ENCODE results near the gene CGREF1.

Gene CGREF1

DNA sequence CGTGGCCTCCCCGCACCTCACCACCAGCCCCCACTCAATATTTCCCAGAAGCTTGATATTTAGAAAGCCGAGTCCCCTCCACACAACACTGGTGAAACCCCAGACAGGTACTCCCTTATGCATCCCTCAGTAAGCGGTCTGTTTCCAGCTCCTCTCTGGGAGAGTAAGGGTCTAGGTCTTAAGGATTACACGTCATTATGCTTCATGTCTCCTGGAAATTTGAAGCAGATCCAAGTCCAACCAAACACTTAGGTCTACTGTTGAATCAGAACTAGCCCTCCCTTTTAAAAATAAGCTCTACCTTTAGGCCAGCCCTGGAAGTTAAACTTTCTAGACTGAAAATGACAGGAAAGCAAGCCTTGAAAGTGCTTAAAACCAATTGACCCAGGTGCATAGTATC is 46.0 kb downstream of the CGREF1 start:
- DNase-seq (ENCODE audit: low spot score): no peak
- TF ChIP-seq, protein P1, sequence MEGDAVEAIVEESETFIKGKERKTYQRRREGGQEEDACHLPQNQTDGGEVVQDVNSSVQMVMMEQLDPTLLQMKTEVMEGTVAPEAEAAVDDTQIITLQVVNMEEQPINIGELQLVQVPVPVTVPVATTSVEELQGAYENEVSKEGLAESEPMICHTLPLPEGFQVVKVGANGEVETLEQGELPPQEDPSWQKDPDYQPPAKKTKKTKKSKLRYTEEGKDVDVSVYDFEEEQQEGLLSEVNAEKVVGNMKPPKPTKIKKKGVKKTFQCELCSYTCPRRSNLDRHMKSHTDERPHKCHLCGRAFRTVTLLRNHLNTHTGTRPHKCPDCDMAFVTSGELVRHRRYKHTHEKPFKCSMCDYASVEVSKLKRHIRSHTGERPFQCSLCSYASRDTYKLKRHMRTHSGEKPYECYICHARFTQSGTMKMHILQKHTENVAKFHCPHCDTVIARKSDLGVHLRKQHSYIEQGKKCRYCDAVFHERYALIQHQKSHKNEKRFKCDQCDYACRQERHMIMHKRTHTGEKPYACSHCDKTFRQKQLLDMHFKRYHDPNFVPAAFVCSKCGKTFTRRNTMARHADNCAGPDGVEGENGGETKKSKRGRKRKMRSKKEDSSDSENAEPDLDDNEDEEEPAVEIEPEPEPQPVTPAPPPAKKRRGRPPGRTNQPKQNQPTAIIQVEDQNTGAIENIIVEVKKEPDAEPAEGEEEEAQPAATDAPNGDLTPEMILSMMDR (IDR thresholded peaks at IDR 0.05; ENCODE audit: extremely low read depth, missing control alignments): no peak

DNA sequence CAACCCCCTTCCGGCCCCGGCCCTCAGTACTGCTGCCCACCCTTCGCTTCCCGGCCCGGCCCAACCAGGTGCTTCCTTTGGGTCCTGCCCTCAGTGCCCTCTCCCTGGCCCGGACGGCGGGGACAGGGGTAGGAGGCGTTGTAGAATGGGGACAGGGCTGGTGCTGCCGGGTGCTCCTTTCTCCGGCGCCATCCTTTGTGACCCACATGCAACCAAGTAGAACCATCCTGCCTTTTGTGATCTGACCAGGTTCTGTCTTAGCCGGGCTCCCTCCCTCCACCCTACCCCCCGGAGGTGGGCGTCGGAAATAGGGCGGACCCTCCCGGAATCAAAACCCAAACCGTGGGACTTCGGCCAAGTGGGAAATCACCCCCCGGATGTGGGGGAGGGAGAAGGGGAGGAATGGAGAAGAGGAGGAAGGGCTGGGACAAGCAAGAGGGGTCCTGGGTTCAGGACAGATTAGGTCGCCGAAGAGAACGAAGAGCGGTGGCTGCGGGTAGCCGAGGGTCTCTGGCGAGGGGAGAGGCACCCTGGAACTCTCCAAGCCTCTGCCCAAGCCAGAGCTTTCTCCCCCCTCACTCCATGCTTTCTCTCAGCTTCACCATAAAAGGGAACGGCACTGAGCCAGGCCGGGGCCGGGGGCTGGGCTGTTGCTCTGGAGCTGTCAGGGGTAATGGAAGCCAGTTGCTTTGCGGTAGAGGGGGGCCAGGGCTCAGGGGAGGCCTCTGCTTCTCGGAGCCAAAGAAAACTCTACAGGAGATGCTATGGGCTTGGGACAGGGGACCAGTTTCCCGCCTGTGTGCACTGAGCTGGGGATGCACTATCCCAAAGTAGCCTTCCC is 46.7 kb downstream of the CGREF1 start:
- TF ChIP-seq, protein P1 (IDR thresholded peaks at IDR 0.05; ENCODE audit: extremely low read depth, missing control alignments): no peak
- peak; percentile 60 for DNase-seq (ENCODE audit: low spot score)

DNA sequence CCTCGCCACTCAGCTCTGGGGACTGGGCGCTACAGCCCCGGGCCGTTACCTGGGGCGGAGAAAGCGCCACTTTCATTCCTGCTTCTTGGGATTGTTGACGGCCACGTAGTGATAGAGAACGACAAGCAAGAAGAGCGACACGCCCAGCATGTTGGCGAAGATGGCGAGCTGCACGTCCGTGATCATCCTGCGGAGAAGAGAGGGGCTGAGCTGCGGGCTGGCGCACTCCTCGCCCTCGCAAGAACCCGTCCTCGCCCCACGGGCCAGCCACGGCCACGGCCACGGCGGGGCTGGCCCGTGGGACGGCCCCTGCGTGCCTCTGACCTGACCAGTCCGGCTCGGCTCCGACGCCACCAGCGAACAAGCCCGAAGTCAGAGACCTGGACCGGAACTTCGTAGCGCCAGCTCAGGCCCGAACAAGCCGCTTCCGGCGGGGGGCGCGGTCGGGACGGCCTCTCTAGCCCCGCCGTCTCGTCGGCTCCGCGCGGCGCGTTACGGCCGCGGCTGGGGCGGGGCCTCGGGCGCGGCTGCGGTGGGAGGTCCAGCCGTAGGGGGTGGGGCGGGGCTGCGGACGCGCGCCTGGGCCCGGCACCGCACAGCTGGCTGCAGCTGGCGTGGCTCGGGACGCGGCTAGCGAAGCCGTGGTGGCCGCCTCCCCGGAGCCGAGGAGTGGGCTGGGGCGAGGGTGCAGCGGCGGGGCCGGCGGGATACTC is 47.5 kb downstream of the CGREF1 start, which contains the start of gene OST4:
Gene OST4 (minus strand): TSS at position 378 of the 713 bp plus-strand sequence.
- DNase-seq (ENCODE audit: low spot score): peak; percentile 99
- TF ChIP-seq, protein P1 (IDR thresholded peaks at IDR 0.05; ENCODE audit: extremely low read depth, missing control alignments): no peak

DNA sequence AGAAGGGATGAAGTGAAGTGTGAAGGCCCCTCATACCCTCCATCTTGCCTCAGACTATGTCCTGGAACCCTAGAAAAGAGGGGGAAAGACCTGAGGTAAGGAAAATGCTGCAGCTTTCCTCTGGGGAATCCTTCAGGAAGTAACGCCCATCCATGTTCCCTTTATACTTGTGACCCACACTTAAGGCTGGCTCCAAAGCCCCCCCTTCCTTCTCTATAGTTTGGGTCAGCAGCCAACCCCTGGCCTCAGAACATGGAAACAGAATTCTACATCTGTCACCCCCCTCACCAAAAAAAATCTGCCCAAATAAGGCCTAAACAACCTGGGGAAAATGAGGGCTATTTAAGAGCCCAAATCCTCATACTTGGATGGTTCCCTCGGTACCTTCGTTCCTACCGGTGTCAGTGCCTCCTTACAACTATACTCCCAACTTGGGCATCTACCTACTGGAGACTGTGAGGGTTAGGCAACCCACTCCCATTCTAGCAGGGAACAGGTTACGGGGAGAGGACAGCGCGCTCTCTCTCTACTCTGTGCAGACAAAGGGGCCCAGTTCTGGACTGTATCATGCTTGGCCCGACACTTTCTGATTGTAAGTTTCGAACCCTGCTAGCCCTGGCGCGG is 48.2 kb downstream of the CGREF1 start:
- DNase-seq (ENCODE audit: low spot score): no peak
- TF ChIP-seq, protein P1 (IDR thresholded peaks at IDR 0.05; ENCODE audit: extremely low read depth, missing control alignments): no peak

DNA sequence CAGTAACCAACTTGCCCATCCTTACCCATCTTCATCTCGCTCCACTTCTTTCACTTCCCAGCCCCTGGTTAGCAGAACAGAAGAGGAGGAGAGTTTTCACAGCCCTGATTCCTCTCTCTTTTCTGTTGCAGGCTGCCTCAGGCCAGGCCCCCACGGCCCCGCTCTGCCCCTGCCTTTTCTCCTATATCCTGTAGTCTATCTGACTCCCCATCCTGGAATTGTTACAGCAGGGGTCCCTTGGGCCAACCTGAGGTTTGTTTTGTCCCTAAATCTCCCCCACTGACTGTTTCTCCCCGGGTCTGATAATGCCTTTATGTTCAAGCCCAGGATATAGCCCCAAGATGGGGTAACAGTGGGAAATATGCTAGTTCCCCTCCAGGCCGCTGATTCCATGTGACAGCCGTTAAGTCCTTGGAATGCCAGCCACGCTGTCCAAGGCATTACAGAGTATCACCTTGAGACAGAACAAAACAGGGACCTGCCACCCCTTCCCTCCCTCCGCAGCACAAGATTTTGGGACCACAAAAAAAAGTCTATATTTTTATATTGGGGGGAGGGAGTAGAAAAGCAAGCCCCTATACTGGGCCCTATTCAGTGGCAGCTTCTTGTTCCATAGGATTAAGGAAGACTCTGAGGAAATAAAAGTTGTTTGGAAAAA is 48.8 kb downstream of the CGREF1 start:
- DNase-seq (ENCODE audit: low spot score): no peak
- TF ChIP-seq, protein P1 (IDR thresholded peaks at IDR 0.05; ENCODE audit: extremely low read depth, missing control alignments): no peak

DNA sequence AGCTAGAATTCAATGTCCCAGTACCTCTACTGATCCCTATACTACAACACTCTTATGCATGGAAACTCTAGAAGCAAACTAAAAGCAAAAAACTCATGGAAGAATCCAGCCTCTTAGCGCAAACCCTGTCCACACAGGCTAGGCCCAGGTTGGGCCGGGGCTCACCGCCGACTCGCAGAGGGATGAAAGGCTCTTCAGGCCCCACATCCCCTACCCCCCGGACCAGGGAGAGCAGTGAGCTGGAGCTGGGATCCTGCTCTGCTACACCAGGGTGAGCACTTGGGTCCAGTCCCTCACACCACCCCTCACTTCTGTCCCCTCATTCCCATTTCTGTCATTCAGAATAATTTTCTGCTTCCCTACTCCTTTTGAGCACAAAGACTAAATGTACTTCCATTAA is 49.5 kb downstream of the CGREF1 start:
- TF ChIP-seq, protein P1 (IDR thresholded peaks at IDR 0.05; ENCODE audit: extremely low read depth, missing control alignments): no peak
- no peak for DNase-seq (ENCODE audit: low spot score)
